Kidney tubule cell (primary cell): ENCODE measurements around the gene EHD4.

Source experiments
- DNase-seq: peaks from one replicate; pipeline ENCODE4 v3.0.0-alpha.2; 2018; ENCODE audit warnings: low spot score

Gene EHD4

DNA sequence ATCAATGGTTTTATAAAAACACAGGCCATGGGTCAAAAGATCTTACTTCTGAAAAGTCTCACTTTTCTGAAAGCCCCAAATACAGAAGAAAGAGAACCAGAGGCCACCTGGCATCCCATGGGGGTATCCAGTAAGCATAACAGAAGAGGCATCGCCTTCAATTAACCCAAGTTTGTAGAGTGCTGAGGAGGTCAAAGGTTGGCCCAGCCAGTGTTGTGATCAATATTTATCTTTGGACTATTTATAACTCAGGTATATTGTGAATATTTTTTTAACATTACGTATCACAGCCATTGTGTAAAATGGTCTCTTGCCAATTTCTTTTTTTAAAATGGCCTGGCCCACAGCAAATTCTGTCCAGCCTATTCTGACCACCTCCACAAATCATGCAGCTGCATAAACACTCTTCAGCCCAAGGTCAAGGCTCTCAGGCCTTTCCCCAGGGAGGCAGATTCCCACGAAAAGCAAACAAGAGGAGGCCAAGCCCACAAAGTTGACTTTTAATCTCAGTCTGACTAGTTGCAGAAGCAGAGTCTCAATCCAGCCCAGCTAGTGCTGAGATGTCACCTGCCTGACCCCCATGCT is 52.3 kb downstream of the EHD4 start:
- no peak for DNase-seq

DNA sequence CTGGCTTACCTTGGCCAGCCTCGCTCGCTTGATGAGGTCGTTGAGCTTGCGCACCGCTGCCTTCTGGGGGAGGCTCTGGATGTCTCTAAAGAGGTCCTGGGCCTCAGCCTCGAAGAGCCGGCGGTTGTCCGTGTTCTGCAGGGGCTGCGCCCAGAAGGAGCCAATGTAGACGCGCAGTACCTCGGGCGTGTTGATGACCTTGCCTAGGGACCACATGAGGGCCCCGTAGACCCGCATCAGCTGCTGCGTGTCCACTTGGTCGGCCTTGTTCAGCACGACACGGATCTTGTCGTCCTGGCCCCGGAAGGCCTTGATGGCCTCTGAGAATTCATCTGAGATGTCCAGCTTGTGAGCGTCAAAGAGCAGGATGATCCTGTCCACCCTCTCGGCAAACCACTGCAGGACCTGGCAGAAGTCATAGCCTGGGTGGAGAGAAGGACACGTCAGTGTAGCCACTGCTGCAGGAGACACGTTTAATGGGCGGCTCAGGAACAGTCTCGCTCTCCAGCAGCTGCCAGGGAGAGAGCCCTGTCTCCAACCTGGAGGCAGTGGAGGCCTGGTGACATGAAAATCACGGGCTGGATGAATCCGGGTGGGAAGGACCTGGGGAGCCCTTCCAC is 53.0 kb downstream of the EHD4 start:
- DNase-seq: no peak

DNA sequence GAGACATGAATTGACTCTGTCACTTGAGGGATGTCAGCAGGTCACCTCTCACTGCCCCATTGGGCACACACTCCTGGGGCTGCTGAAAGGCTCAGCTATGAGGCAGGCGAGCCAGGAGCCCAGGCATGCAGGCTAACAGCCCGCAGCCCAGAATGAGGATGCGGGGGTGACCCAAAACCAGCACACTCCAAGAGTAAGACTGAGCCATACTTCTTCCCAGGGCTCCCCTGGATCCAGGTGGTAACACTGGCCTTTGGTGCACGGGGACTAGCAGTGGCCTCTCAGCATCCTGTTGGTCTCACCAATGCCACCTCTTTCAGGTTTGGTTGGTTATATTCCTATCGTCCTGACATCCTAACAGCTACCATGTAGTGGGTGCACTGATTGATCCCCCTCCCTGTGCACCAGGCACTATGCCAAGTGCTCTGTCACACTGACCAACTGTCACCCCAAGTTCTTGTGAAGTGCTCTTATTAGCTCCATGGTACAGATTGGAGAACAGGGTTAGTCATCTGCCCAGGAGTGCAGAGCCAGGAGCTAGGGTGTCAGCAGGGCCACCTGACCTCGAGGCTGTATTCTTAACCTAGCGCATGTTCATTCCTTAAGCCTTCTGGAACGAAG is 53.7 kb downstream of the EHD4 start:
- DNase-seq: no peak

DNA sequence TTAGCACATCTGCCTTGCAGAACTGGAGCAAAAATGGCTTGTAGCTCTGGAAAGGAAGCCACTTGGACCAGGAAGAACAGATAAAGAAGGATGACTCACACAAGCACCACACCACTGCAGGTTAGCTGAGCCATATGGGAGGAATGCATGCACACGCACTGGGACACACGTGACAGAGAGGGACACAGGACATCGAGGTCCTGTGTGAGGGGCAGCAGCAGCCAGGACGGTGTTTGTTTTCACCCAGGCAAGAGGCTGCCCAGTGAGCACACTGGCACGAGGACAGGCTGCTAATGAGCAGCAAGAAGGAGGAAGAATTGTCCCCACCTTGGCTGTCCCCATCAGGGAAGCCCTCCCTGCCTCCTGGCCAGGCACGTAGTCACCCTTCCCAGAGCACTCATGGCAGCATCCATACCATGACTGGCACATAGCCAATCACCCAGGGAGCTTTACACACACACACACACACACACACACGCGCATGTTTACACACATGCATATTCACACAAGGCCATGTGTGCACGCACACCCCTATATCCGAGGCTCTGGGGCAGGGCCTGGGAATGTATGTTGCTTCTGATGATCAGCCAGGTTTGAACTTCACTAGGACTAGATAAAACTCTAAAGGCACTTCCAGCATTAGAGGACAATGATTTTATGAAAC is 54.5 kb downstream of the EHD4 start:
- DNase-seq: peak; percentile 82

DNA sequence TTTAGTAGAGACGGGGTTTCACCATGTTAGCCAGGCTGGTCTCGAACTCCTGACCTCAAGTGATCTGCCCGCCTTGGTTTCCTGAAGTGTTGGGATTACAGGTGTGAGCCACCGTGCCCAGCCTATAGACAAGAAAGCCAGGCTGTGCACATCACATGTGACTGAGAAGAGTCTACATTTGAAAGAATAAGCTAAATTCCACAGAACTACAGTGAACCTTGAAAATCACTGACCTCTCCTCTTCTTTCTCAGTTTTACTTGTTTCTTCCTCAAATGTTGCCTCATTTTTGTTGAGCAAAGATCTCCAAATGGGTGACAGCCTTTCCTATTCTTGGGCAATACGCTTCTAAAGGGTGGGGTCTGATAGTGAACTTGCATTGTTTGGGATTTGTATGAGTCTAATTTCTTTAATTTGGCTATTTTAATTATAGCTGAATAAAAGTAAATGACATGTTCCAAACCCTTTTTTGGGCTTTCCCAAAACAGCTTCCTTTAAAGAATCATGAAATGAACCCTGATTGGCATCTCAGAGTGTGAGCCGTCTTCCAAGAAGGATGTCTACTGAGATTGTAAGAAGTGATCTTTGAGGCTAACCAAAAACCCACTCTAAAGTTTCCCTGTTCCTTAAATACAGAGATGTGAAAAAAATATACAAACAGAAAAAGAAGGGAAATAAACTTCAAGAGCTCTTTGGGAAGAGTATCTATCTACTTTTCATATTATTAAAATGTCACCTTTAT is 56.9 kb downstream of the EHD4 start:
- DNase-seq: no peak

DNA sequence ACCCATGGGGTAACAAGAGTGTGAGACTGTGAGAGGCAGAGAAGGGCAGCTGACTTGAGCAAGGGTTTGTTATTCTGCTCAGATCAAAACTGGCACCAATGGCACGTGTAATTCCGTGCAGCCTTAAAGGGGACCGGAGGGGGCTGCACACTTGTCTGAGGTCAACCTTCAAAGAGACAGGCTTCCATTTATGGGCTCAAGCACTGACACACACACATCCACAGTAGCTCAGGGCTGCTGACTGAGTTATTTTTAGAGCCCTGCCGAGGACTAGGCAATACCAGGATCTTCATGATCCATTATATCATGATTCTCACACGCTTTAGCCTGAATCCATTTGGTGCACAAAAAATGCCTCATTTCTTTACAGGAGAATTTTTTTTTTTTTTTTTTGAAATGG is 57.9 kb downstream of the EHD4 start:
- no peak for DNase-seq

DNA sequence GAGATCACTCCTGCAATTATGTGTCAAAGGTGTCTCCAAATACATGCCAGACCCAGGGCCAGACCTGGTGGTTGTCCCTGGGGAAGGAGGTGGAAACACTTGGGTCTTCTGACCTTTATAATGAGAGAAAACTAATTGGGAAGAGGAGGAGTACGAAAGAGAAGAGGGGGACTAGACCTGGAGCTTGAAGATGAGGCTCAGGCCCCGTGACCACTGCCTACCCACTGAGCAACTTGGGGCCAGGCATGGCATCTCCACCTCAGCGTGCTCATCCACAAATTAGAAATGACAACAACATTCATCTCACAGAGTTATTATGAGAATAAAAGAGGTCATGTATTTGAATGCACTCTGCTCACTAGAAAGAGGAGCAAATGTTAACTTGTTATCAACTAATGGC is 59.1 kb downstream of the EHD4 start:
- DNase-seq: no peak

DNA sequence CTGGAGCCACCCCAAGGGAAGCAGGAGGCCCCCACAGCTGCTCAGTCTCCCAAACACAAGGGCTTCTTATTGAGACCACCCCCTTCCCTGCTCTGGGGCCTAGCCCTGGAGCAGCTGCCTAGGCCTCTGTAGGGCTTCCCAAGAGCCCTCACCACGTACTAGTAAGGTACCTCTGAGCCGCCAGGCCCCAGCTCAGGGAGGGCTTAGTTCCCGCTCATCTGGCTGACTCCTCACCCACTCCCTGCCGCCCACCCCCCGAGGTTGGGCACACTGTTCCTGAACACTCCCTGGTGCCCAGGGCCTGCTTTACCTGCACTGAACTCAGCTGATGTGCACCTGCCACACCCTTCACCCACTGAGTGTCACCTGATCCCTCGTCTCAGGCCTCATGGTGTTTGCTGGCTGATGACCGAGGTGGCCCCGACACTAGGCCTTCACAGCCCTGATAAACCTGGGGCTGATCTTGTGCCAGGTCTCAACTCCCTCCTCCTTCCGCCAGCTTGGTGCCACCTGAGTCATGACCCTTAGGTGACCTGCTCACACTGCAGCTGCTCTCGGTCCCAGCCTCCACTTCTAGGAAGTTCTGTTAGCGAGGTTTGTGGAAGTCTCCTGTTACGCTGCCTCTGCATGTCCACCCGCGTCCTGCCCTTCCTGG is 60.5 kb downstream of the EHD4 start:
- no peak for DNase-seq

DNA sequence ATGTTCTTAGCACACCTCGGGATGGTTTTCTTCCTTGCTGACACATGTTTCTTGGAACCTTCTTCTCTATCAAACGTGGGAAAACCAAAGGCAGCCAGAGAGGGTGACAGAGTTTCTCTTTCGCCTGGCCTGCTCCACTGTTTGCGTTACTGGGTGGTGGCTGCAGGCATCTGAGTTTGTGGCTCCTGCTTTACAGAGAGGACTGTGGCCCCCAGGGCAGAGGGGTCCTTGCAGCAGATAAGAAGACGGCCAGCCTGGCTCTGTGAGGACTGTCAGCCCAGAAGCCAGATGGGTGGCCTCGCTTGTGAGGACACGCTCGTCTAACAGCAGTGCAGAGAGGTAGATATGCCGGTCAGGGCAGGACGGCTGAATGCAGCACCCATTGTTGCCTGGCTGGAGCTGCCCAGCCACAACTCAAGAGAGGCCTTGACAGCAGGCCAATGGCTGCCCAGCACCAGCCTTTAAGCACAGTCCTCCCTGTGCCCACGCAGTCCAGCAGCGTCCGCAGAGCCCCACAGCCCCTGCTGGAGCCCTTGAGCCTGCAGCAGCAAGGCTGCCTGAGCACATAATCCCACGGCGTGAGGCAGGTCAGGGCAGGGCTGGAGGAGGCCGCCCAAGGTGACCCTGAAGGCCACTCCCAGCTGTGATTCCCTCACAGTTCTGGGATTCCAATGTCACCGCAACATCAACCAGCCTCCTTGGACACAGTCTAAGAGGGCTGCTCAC is 63.5 kb downstream of the EHD4 start:
- no peak for DNase-seq

DNA sequence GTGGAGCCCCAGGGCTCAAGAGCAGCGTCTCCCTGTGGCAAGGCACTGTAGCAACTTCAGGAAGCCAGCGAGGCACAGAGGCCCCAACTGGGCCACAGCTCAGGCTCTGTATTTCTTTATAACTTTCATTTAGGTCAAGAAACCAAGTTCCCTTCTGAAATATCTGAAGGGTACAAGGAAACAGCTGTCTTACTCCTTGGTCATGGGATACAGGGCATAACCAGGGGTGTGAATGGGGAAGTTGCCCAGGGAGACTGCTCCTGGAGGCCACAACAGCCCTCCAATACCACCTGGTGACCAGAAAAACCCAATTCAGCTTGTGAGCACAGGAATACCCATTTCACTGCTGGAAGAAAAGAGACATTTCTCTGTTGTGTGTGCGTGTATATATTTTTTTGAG is 65.2 kb downstream of the EHD4 start:
- no peak for DNase-seq

DNA sequence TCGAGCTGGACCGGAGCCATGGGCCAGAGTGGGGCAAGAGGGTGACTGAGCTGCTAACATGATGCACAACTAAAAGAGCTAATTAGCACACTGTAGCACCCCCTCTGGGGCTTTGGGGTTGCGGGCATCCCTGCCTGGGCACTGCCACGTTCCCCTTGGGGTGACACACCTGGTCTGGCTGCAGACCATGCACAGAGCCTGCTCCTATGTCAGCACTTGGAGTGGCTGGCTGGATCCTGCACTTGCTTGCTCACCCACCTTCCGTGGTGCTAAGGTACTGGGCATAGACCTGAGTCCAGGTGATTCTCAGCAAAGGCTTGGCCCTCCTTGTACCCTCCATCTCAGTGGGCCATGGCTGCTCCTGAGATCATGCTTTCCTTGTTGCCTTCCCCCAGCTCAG is 65.7 kb downstream of the EHD4 start:
- no peak for DNase-seq

DNA sequence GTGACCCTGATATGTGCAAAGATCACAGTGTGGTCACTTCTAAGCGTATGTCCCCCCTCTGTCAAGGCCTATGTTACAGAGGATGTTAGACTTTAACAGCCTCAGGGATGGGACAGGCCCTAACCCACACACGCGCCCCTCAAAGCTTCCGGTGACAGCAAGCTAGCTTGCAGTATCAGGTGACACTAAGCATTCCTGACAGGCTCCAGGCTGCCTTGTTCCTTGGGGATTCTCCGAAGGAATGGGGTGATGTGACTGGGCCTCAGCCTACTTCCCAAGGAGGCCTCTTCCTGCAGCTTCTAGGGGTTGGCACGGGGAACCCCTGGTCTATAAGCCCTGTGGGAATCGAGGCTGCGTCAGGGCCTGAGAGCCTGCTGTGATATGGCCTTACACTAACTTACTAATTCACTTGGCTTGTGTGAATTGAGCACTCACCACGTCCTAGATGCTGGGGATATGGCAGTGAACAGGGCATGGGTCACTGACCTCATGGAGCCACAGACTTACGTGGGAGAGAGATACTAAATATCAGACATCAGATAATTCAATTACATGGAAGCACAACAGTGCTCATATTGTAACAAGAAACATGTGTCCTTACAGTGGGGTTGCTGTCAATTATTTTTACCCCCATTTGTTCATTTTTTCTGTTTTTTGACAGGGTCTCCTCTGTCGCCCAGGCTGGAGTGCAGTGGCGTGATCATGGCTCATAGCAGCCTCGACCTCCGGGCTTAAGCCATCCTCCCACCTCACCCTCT is 67.1 kb downstream of the EHD4 start:
- no peak for DNase-seq

DNA sequence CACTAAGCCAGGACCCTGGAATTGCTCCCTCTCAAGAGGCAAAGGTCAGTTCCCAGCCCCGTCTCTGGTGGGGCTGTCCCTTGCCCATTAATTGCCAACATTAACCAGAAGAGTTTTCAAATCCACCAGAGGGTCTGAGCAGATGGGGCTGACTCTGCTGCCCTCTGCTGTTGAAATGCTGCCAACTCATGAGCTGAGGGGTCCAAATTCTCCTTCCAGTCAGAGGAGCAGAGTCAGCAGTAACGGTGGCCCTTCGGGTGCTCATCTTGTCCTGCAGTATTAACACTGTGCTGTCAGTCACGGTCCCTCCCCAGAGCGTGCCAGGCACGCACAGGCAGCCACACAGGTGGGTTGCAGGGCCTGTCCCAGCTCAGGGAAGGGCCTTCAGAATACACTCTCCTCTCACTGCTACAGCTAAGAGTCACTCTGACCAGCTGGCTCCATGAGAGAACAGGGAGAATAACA is 67.8 kb downstream of the EHD4 start:
- DNase-seq: peak; percentile 66

DNA sequence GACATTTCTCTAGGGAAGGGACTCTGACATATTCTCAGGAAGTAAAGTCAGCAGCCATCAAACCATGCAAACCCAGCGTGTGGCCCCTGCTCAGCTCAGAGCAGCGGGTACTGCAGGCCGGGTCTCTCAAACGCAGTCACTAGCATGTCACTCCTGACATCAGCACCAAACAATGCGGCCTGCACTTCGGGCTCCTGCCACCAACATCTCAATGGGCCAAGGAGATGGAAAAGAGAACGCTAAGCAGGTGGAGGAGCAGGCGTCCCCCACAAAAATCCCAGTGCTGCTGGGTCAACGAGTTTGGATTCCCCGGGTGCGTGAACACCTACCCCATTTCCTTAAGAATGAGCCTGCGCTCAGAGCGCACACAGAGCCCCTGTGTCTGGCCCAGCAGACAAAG is 68.6 kb downstream of the EHD4 start:
- no peak for DNase-seq

DNA sequence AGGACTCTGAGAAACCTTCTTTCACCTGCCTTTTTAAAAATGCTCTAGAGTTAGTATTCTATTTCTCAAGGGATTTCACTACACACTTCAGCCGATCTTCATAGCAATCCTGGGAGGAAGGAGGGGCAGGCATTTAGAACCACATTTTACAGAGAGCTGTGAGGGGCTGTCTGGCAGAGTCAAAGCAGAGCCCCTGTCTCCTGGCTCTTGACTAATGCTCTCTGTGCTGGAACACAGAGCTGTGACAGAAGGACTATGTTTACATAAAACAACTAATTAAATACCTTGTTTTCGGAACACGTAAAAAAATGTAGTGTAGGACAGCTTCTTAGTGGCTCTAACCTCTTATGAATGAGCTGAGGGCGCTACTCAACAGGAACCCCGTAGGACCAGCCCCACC is 70.9 kb downstream of the EHD4 start:
- DNase-seq: no peak

DNA sequence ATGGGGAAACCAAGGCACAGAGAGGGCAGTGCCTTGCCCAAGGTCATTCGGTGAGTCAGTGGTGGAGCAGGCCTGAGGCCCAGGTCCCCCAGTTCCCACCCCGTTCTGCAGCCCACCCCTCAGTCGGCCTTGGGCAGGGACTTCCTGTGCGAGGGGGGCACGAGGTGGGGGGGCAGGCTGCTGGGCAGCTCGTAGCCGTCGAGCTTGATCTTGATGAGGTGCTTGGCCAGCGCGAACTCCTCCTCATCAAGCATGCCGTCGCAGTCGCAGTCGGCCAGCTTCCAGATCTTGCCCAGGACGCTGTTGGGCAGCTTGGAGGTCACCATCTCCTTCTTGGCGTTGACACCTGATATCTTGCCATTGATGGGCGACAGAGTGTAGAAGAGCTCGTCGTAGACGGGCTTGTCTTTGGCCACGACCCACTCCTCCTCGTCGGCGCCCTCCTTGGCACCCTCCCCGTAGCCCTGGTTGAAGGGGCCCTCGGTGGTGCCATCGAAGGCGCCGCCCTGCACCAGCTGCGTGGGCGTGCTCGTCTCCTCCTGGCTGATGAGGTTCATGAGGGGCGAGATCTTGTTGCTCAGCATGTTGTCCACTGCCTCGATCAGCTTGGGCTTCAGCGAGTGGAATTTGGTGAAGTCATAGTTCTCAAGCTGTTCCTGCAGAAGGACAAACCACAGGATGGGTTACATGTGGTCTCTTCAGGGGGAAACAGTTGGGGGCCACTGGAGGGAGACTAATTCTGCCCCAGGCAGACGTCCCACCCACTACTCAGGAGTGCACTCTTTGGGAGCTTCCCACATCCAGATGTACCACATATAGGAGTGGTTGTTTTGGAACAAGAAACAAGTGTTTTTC is 71.6 kb downstream of the EHD4 start:
- no peak for DNase-seq

DNA sequence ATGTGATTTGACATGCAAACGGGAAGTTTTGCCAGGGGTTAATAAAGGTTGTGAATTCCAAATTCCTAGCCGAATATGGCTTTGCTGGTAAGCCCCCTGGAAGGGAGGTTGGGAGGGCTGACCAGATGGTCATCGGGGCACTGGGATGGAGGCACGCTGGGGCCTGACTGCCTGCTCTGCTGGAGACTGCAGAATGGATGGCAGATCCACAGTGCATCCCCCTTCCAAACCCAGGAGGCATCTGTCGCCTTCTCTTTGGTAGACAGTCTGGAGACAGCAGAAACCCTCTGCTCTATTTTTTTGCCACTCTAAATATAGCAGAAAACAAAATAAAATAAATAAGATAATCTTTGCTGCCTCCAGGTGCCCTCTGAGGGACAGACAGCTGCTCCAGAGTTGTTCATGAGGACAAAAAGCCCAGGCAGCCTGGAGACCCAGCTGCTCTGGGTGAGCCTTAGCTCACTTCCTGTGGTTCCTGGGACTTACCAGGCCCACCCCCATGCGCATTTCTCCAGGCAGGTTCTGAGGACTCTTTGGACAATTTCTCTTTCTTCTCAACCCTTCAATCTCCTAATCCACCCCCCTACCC is 72.4 kb downstream of the EHD4 start:
- no peak for DNase-seq

DNA sequence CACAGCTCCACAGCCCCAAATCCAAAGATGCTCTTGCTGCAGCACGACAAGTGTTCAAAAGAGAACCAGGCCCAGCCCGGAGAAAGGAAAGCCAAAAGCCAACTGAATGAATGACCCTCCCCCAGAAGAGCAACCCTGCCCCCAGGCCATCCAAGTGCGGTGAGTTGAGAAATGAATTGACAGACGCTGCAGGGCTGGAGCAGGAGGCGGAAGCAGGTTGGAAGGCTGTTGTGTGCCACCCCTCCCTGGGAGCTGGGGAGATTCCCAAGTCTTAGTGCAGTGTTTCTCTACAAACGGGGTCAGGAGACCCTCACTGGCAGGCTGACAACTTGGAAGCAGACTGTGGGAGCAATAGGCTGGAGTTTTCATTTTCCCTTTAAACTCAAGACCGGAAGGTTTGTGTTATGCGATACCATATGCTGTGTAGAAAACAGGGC is 75.0 kb downstream of the EHD4 start:
- DNase-seq: no peak

DNA sequence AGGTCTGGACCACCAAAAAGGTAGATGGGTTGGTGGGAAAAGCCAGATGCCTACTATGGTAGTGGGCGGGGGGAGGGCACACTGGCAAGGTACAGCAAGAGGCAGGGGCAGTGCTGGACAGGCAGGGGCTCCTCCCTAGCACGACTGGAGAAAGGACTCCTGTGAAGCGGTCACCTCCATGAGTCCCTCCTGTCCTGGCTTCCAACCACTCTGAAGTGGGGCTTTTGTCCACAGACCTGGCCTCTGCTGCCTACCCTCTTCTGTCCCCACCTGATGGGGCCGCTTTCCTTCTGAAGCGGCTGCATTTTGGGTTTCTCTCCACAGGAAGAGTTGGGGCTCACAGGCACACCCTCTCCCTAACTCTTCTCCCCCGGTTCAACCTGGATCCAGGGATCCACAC is 75.8 kb downstream of the EHD4 start:
- DNase-seq: no peak
